DND-41 (cell line): ENCODE data around the gene PLCB4.

Experiments used
- ATAC-seq: fragments of 200-7000 bp; cut with Tn5 transposase; 3 replicates; pipeline ENCODE4 v1.9.1; 2021; ENCODE audit warnings: low read depth; ENCODE audit not compliant: insufficient read depth
- DNase-seq: peaks from one replicate; pipeline ENCODE4 v3.0.0-alpha.2; 2020
- H2AFZ ChIP-seq: 2 replicates; pipeline ENCODE4 v1.6.0; 2012; ENCODE audit warnings: low read depth, low read length
- H3K27ac ChIP-seq: 2 replicates; pipeline ENCODE4 v1.5.1; 2012; ENCODE audit warnings: low read length, inconsistent platforms
- H3K27me3 ChIP-seq: fragments of 200-600 bp; sonication (generic); 2 replicates; pipeline ENCODE4 v1.6.0; 2012; ENCODE audit warnings: low read length, mild to moderate bottlenecking, inconsistent platforms; ENCODE audit not compliant: insufficient read depth, poor library complexity
- H3K36me3 ChIP-seq: 2 replicates; pipeline ENCODE4 v1.5.1; 2012; ENCODE audit warnings: low read length, inconsistent platforms; ENCODE audit not compliant: insufficient read depth
- H3K4me1 ChIP-seq: 2 replicates; pipeline ENCODE4 v1.5.1; 2012; ENCODE audit warnings: mild to moderate bottlenecking, low read length; ENCODE audit not compliant: insufficient read depth
- H3K4me2 ChIP-seq: 2 replicates; pipeline ENCODE4 v1.6.0; 2012; ENCODE audit warnings: mild to moderate bottlenecking, moderate library complexity, low read length, inconsistent platforms; ENCODE audit not compliant: insufficient read depth
- H3K4me3 ChIP-seq, 2 experiments: fragments of 200-600 bp in 1 of 2; shearing (Covaris generic) in 1 of 2; 2 replicates each; pipeline ENCODE4 v1.5.1; 2012 to 2016; ENCODE audit warnings: inconsistent platforms in 2 of 2, low read length in 2 of 2, mild to moderate bottlenecking in 2 of 2, low read depth in 1 of 2, moderate library complexity in 1 of 2
- H3K79me2 ChIP-seq: 2 replicates; pipeline ENCODE4 v1.6.0; 2012; ENCODE audit warnings: low read length, inconsistent platforms; ENCODE audit not compliant: insufficient read depth
- H3K9ac ChIP-seq: 2 replicates; pipeline ENCODE4 v1.6.0; 2012; ENCODE audit warnings: low read depth, mild to moderate bottlenecking, inconsistent platforms, low read length, moderate library complexity
- H3K9me3 ChIP-seq: 2 replicates; pipeline ENCODE4 v1.5.1; 2012; ENCODE audit warnings: low read length, moderate library complexity, mild to moderate bottlenecking, inconsistent platforms; ENCODE audit not compliant: insufficient read depth, severe bottlenecking
- H4K20me1 ChIP-seq: 2 replicates; pipeline ENCODE4 v1.6.0; 2012; ENCODE audit warnings: low read length; ENCODE audit not compliant: insufficient read depth
- EZH2 ChIP-seq: IDR thresholded peaks from 3 replicates; pipeline ENCODE4 v1.6.1; 2012; ENCODE audit warnings: borderline replicate concordance, low read depth, mild to moderate bottlenecking, moderate library complexity, low read length, inconsistent platforms; ENCODE audit not compliant: severe bottlenecking
- TF ChIP-seq, protein P1 (sequence below): IDR thresholded peaks from 2 replicates; pipeline ENCODE4 v1.5.1; 2012; ENCODE audit warnings: borderline replicate concordance, low read length, moderate library complexity, mild to moderate bottlenecking; ENCODE audit not compliant: poor library complexity, severe bottlenecking; ENCODE audit errors: extremely low read depth

Gene PLCB4

GRCh38 chr20:9130521-9130920 lies 61.6 kb downstream of the PLCB4 start:
- no peaks in the 10 kb centered on the region for H4K20me1 ChIP-seq
- H2AFZ ChIP-seq = no peak overlapping the region
- no peaks in the 10 kb centered on the region for H3K9me3 ChIP-seq
- TF ChIP-seq EZH2 = no peak
- TF ChIP-seq, protein P1, sequence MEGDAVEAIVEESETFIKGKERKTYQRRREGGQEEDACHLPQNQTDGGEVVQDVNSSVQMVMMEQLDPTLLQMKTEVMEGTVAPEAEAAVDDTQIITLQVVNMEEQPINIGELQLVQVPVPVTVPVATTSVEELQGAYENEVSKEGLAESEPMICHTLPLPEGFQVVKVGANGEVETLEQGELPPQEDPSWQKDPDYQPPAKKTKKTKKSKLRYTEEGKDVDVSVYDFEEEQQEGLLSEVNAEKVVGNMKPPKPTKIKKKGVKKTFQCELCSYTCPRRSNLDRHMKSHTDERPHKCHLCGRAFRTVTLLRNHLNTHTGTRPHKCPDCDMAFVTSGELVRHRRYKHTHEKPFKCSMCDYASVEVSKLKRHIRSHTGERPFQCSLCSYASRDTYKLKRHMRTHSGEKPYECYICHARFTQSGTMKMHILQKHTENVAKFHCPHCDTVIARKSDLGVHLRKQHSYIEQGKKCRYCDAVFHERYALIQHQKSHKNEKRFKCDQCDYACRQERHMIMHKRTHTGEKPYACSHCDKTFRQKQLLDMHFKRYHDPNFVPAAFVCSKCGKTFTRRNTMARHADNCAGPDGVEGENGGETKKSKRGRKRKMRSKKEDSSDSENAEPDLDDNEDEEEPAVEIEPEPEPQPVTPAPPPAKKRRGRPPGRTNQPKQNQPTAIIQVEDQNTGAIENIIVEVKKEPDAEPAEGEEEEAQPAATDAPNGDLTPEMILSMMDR = no peak
- H3K27ac ChIP-seq = no peak overlapping the region
- H3K36me3 ChIP-seq = no peaks in the 10 kb centered on the region
- no peaks in the 10 kb centered on the region for H3K4me1 ChIP-seq
- H3K27me3 ChIP-seq = no peaks in the 10 kb centered on the region
- no peak overlapping the region for H3K4me2 ChIP-seq
- DNase-seq (no peak), ATAC-seq (no peak)
- no peak overlapping the region for H3K4me3 ChIP-seq
- H3K79me2 ChIP-seq = no peaks in the 10 kb centered on the region
- H3K9ac ChIP-seq = no peak overlapping the region

DNA sequence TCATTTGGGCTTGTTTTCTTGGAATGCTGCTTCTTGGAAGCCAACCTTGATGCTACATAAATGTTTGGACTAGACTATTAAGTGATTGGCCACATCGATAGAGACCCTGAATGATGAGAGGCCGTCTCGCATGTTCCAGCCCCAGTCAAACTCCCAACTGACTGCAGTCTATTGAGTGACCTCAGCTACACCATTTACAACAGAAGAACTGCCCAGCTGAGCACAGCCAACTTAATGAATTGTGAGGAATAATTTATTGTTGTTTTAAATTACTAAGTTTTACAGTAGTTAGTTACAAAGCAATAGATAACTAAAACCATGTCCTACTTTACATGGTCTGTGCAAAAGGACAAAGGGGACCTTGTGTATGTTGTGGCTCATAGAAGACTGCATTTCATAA lies 63.0 kb downstream of the PLCB4 start:
- H3K9ac ChIP-seq = no peak overlapping the region
- TF ChIP-seq, protein P1 = no peak
- TF ChIP-seq EZH2 = no peak
- H3K27ac ChIP-seq = no peak overlapping the region
- H3K36me3 ChIP-seq = no peaks in the 10 kb centered on the region
- no peaks in the 10 kb centered on the region for H3K4me1 ChIP-seq
- H3K9me3 ChIP-seq = no peaks in the 10 kb centered on the region
- no peaks in the 10 kb centered on the region for H3K27me3 ChIP-seq
- H3K4me3 ChIP-seq = no peak overlapping the region
- no peak overlapping the region for H2AFZ ChIP-seq
- no peaks in the 10 kb centered on the region for H3K79me2 ChIP-seq
- no peak overlapping the region for H3K4me2 ChIP-seq
- ATAC-seq (no peak), DNase-seq (no peak)
- H4K20me1 ChIP-seq = no peaks in the 10 kb centered on the region

- Histone ChIP-seq H3K79me2 (no peaks in the 10 kb centered on the region), H4K20me1 (no peaks in the 10 kb centered on the region), H3K27ac (no peak overlapping the region), H3K27me3 (no peaks in the 10 kb centered on the region), H3K9me3 (no peaks in the 10 kb centered on the region), H3K9ac (no peak overlapping the region), H3K36me3 (no peaks in the 10 kb centered on the region), H3K4me2 (no peak overlapping the region), H3K4me1 (no peaks in the 10 kb centered on the region), H2AFZ (no peak overlapping the region), H3K4me3 (no peak overlapping the region)
- no peak for DNase-seq
- TF ChIP-seq, protein P1 = no peak
- no peak for TF ChIP-seq EZH2
- no peak for ATAC-seq
Observed at GRCh38 chr20:9134346-9134745, 65.5 kb downstream of the PLCB4 start.

- H3K79me2 ChIP-seq = no peaks in the 10 kb centered on the region
- H3K9ac ChIP-seq = no peak overlapping the region
- H3K9me3 ChIP-seq = no peaks in the 10 kb centered on the region
- H3K27me3 ChIP-seq = no peaks in the 10 kb centered on the region
- H3K4me2 ChIP-seq = no peak overlapping the region
- H4K20me1 ChIP-seq = no peaks in the 10 kb centered on the region
- DNase-seq (no peak), ATAC-seq (no peak)
- H2AFZ ChIP-seq = no peak overlapping the region
- no peak overlapping the region for H3K4me3 ChIP-seq
- H3K4me1 ChIP-seq = no peaks in the 10 kb centered on the region
- H3K36me3 ChIP-seq = no peaks in the 10 kb centered on the region
- no peak for TF ChIP-seq EZH2
- TF ChIP-seq, protein P1 = no peak
- no peak overlapping the region for H3K27ac ChIP-seq
Observed at GRCh38 chr20:9136114-9136513, 67.2 kb downstream of the PLCB4 start.
